ENCODE measurements around the gene FGF14.

The FGF14 gene

GRCh38 chr13:102131246-102131645 lies 270.6 kb downstream of the FGF14 start:
- TF ChIP-seq CTCF (IDR thresholded peaks at IDR 0.05; ENCODE audit: low read depth, low read length, missing control alignments) = no peak
- no peak for DNase-seq (ENCODE audit: low read depth)
- in situ Hi-C loops (cut with HindIII; ENCODE audit: low sequenced_read_pairs) = no loop called here
- H3K4me3 ChIP-seq (ENCODE audit: low read depth, low read length) = no peak overlapping the region

- H3K4me3 ChIP-seq (ENCODE audit: low read depth, low read length) = no peak overlapping the region
- DNase-seq (ENCODE audit: low read depth) = peak; percentile 79
- in situ Hi-C loops (cut with HindIII; ENCODE audit: low sequenced_read_pairs) = no loop called here
- no peak for TF ChIP-seq CTCF (IDR thresholded peaks at IDR 0.05; ENCODE audit: low read depth, low read length, missing control alignments)
These were observed 273.5 kb downstream of the FGF14 start for GRCh38 chr13:102128216-102128810.

GRCh38 chr13:102127153-102127552 lies 274.7 kb downstream of the FGF14 start:
- TF ChIP-seq CTCF (IDR thresholded peaks at IDR 0.05; ENCODE audit: low read depth, low read length, missing control alignments) = no peak
- H3K4me3 ChIP-seq (ENCODE audit: low read depth, low read length) = no peak overlapping the region
- DNase-seq (ENCODE audit: low read depth) = no peak
- in situ Hi-C loops (cut with HindIII; ENCODE audit: low sequenced_read_pairs) = no loop called here

- in situ Hi-C loops (cut with HindIII; ENCODE audit: low sequenced_read_pairs) = no loop called here
- no peak overlapping the region for H3K4me3 ChIP-seq (ENCODE audit: low read depth, low read length)
- TF ChIP-seq CTCF (IDR thresholded peaks at IDR 0.05; ENCODE audit: low read depth, low read length, missing control alignments) = no peak
- DNase-seq (ENCODE audit: low read depth) = no peak
These were observed 279.7 kb downstream of the FGF14 start for GRCh38 chr13:102122147-102122546.

DNA sequence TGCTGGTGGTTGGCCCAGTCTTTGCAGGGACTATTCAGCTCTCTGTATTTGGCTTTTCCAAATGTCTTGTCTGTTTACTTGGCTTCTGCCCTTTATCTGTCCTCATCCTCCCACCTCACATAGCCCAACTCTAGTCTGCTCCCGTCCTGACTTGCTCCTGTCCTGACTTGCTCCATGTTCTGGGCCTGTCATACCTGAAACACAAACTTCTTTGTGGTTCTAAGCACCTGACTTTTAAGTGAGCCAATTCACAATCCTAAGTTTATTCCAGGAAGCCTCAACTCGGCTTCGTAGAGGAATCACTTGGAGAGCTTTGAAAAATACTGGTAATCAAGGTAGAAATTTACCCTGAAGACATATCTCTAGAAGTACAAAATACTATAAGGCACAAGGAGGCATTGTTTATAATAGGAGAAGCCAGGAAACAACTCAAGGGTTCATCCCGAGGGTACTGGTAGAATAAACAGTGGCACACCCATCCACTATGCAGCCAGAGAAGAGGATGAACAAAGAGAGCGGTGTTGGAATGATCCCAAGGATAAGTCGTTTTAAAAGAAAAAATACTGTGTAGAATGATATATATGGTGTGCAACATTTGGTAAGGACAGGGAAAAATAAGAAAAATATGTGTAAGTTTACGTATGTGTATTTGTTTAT lies 284.5 kb downstream of the FGF14 start:
- no peak for DNase-seq (ENCODE audit: low read depth)
- in situ Hi-C loops (cut with HindIII; ENCODE audit: low sequenced_read_pairs) = no loop called here
- H3K4me3 ChIP-seq (ENCODE audit: low read depth, low read length) = no peak overlapping the region
- TF ChIP-seq CTCF (IDR thresholded peaks at IDR 0.05; ENCODE audit: low read depth, low read length, missing control alignments) = no peak

- in situ Hi-C loops (cut with HindIII; ENCODE audit: low sequenced_read_pairs) = no loop called here
- TF ChIP-seq CTCF (IDR thresholded peaks at IDR 0.05; ENCODE audit: low read depth, low read length, missing control alignments) = no peak
These were observed 298.4 kb downstream of the FGF14 start for GRCh38 chr13:102103469-102103868.

More at GRCh38 chr13:102103469-102103868, 298.4 kb downstream of the FGF14 start:
- no peak overlapping the region for H3K4me3 ChIP-seq (ENCODE audit: low read depth, low read length)
- DNase-seq (ENCODE audit: low read depth) = no peak

Data from astrocyte of the cerebellum (primary cell).